Adipocyte (in vitro differentiated cells): Measurements from ENCODE around the gene CLRN2.

ENCODE experiments used
- DNase-seq: peaks from one replicate; pipeline ENCODE4 v3.0.0-alpha.2; 2015; ENCODE audit warnings: low read depth
- H3K27me3 ChIP-seq: replicated peaks from 2 replicates; pipeline ENCODE4 v1.7.0; 2013; ENCODE audit warnings: mild to moderate bottlenecking, low read length, moderate library complexity; ENCODE audit not compliant: control insufficient read depth, insufficient read depth
- H3K36me3 ChIP-seq: 2 replicates; pipeline ENCODE4 v1.7.0; 2013; ENCODE audit warnings: low read length, mild to moderate bottlenecking, moderate library complexity; ENCODE audit not compliant: control insufficient read depth, insufficient read depth, severe bottlenecking
- H3K4me1 ChIP-seq: 2 replicates; pipeline ENCODE4 v1.7.0; 2013; ENCODE audit warnings: mild to moderate bottlenecking, low read length, moderate library complexity; ENCODE audit not compliant: control insufficient read depth, insufficient read depth
- H3K4me3 ChIP-seq: 2 replicates; pipeline ENCODE4 v1.7.0; 2013; ENCODE audit warnings: mild to moderate bottlenecking, low read length, moderate library complexity
- H3K9ac ChIP-seq: 2 replicates; pipeline ENCODE4 v1.7.0; 2013; ENCODE audit warnings: mild to moderate bottlenecking, low read length, moderate library complexity
- H3K9me3 ChIP-seq: 2 replicates; pipeline ENCODE4 v1.7.0; 2013; ENCODE audit warnings: mild to moderate bottlenecking, low read length, moderate library complexity; ENCODE audit not compliant: control insufficient read depth

The CLRN2 gene

GRCh38 chr4:17550549-17550948 lies 35.6 kb downstream of the CLRN2 start:
- DNase-seq, result no peak
- Histone ChIP-seq H3K4me3 (no peak overlapping the region), H3K9ac (no peak overlapping the region), H3K36me3 (no peaks in the 10 kb centered on the region), H3K4me1 (no peaks in the 10 kb centered on the region), H3K27me3 (no peaks in the 10 kb centered on the region), H3K9me3 (no peaks in the 10 kb centered on the region)

GRCh38 chr4:17552427-17552826 lies 37.5 kb downstream of the CLRN2 start:
- no peak for DNase-seq
- H3K9me3 ChIP-seq, result no peaks in the 10 kb centered on the region
- no peak overlapping the region for H3K9ac ChIP-seq
- no peak overlapping the region for H3K4me3 ChIP-seq
- no peaks in the 10 kb centered on the region for H3K36me3 ChIP-seq
- H3K27me3 ChIP-seq, result no peaks in the 10 kb centered on the region
- H3K4me1 ChIP-seq, result no peaks in the 10 kb centered on the region

GRCh38 chr4:17554568-17554967 lies 39.6 kb downstream of the CLRN2 start:
- Histone ChIP-seq H3K4me3 (no peak overlapping the region), H3K36me3 (no peaks in the 10 kb centered on the region), H3K4me1 (no peaks in the 10 kb centered on the region), H3K9me3 (no peaks in the 10 kb centered on the region), H3K27me3 (no peaks in the 10 kb centered on the region), H3K9ac (no peak overlapping the region)
- DNase-seq, result no peak

- no peak overlapping the region for H3K4me3 ChIP-seq
- H3K9me3 ChIP-seq, result no peaks in the 10 kb centered on the region
- H3K36me3 ChIP-seq, result no peaks in the 10 kb centered on the region
- no peak overlapping the region for H3K9ac ChIP-seq
- no peaks in the 10 kb centered on the region for H3K27me3 ChIP-seq
- H3K4me1 ChIP-seq, result peaks cover 6% of the 10 kb centered on the region
- no peak for DNase-seq
Measured at GRCh38 chr4:17556498-17556897, 41.5 kb downstream of the CLRN2 start.

GRCh38 chr4:17557880-17558279 lies 42.9 kb downstream of the CLRN2 start:
- no peak overlapping the region for H3K9ac ChIP-seq
- peak; percentile 38 for DNase-seq
- H3K9me3 ChIP-seq, result no peaks in the 10 kb centered on the region
- peaks cover 8% of the 10 kb centered on the region for H3K4me1 ChIP-seq
- no peaks in the 10 kb centered on the region for H3K36me3 ChIP-seq
- no peak overlapping the region for H3K4me3 ChIP-seq
- no peaks in the 10 kb centered on the region for H3K27me3 ChIP-seq

GRCh38 chr4:17558941-17559708 lies 44.2 kb downstream of the CLRN2 start:
- Histone ChIP-seq H3K4me3 (no peak overlapping the region), H3K27me3 (no peaks in the 10 kb centered on the region), H3K36me3 (no peaks in the 10 kb centered on the region), H3K9ac (no peak overlapping the region), H3K9me3 (no peaks in the 10 kb centered on the region), H3K4me1 (peaks cover 8% of the 10 kb centered on the region)
- DNase-seq, result no peak

GRCh38 chr4:17559709-17560048 lies 44.7 kb downstream of the CLRN2 start:
- no peak for DNase-seq
- Histone ChIP-seq H3K4me3 (no peak overlapping the region), H3K27me3 (no peaks in the 10 kb centered on the region), H3K9ac (no peak overlapping the region), H3K36me3 (no peaks in the 10 kb centered on the region), H3K9me3 (no peaks in the 10 kb centered on the region), H3K4me1 (peaks cover 8% of the 10 kb centered on the region)

- Histone ChIP-seq H3K4me3 (no peak overlapping the region), H3K9me3 (no peaks in the 10 kb centered on the region), H3K36me3 (no peaks in the 10 kb centered on the region), H3K9ac (no peak overlapping the region), H3K4me1 (peaks cover 8% of the 10 kb centered on the region), H3K27me3 (no peaks in the 10 kb centered on the region)
- no peak for DNase-seq
Measured at GRCh38 chr4:17560065-17560673, 45.2 kb downstream of the CLRN2 start.

- Histone ChIP-seq H3K4me1 (peaks cover 8% of the 10 kb centered on the region), H3K4me3 (no peak overlapping the region)
- peak; percentile 78 for DNase-seq
Measured at GRCh38 chr4:17561195-17561909, 46.4 kb downstream of the CLRN2 start.

GRCh38 chr4:17562157-17562556 lies 47.2 kb downstream of the CLRN2 start:
- Histone ChIP-seq H3K4me1 (peaks cover 10% of the 10 kb centered on the region), H3K9ac (no peak overlapping the region), H3K4me3 (no peak overlapping the region), H3K9me3 (no peaks in the 10 kb centered on the region), H3K27me3 (no peaks in the 10 kb centered on the region), H3K36me3 (no peaks in the 10 kb centered on the region)
- no peak for DNase-seq

More at GRCh38 chr4:17561195-17561909, 46.4 kb downstream of the CLRN2 start:
- Histone ChIP-seq H3K9me3 (no peaks in the 10 kb centered on the region), H3K36me3 (no peaks in the 10 kb centered on the region), H3K9ac (no peak overlapping the region), H3K27me3 (no peaks in the 10 kb centered on the region)

GRCh38 chr4:17565846-17566245 lies 50.9 kb downstream of the CLRN2 start:
- no peak for DNase-seq
- Histone ChIP-seq H3K4me1 (peaks cover 11% of the 10 kb centered on the region), H3K9me3 (no peaks in the 10 kb centered on the region)

More at GRCh38 chr4:17565846-17566245, 50.9 kb downstream of the CLRN2 start:
- H3K4me3 ChIP-seq, result no peak overlapping the region
- no peaks in the 10 kb centered on the region for H3K36me3 ChIP-seq
- no peaks in the 10 kb centered on the region for H3K27me3 ChIP-seq
- H3K9ac ChIP-seq, result no peak overlapping the region
